GM12878 (cell line): ENCODE data around the gene KIR2DL3.
"Not testable (repeated sequence)": the region's sequence is repeated elsewhere in the genome, so short reads cannot be mapped to it uniquely, and the experiment has no call there.

Experiments
- BHLHE40 ChIP-seq, 2 experiments: fragments of 450-650 bp in 1 of 2; IDR thresholded peaks; 2 replicates each; pipeline ENCODE4 v1.6.1; 2011 to 2017; ENCODE audit warnings: low read depth in 2 of 2, borderline replicate concordance in 1 of 2, improper control_type of control experiment in 1 of 2, low read length in 1 of 2, mild to moderate bottlenecking in 1 of 2
- KAT2A ChIP-seq: conservative IDR thresholded peaks from 2 replicates; pipeline ENCODE4 v1.6.1; 2011; ENCODE audit warnings: low read depth, low read length; ENCODE audit not compliant: control insufficient read depth
- POLR2A ChIP-seq: IDR thresholded peaks from 2 replicates; pipeline ENCODE4 v1.6.1; 2011; ENCODE audit warnings: low read depth, mild to moderate bottlenecking, low read length
- POLR2AphosphoS5 ChIP-seq: IDR thresholded peaks from 2 replicates; pipeline ENCODE4 v1.6.1; 2011; ENCODE audit warnings: mild to moderate bottlenecking, low read length, inconsistent platforms
- PRDM15 ChIP-seq: fragments of 450-650 bp; formaldehyde crosslinking; IDR thresholded peaks from 2 replicates; pipeline ENCODE4 v1.4.0; 2020; ENCODE audit warnings: mild to moderate bottlenecking, moderate library complexity
- SIN3A ChIP-seq: IDR thresholded peaks from 2 replicates; pipeline ENCODE4 v1.6.1; 2012; ENCODE audit warnings: low read depth, low read length, improper control_type of control experiment
- TCF12 ChIP-seq: IDR thresholded peaks from 2 replicates; pipeline ENCODE4 v1.6.1; 2011; ENCODE audit warnings: low read depth, mild to moderate bottlenecking, low read length
- YY1 ChIP-seq: IDR thresholded peaks from 2 replicates; pipeline ENCODE4 v1.6.1; 2011; ENCODE audit warnings: low read depth, mild to moderate bottlenecking, low read length
- TF ChIP-seq, protein P1 (sequence below), 3 experiments: IDR thresholded peaks in 2 of 3; conservative IDR thresholded peaks in 1 of 3; 2 replicates each; pipeline ENCODE4 v1.5.1; 2011; ENCODE audit warnings: low read depth in 3 of 3, low read length in 3 of 3, mild to moderate bottlenecking in 3 of 3, control low read depth in 2 of 3, moderate library complexity in 2 of 3, inconsistent platforms in 1 of 3, mixed read lengths in 1 of 3; ENCODE audit not compliant: control insufficient read depth in 2 of 3, insufficient read depth in 1 of 3; ENCODE audit errors: extremely low read depth in 1 of 3
- TF ChIP-seq, protein P2 (sequence below): IDR thresholded peaks from 2 replicates; pipeline ENCODE4 v1.6.1; 2012; ENCODE audit warnings: low read length, inconsistent platforms

GRCh38 chr19:54764219-54764618, 25.9 kb downstream of the KIR2DL3 start:
- TF ChIP-seq, protein P1, sequence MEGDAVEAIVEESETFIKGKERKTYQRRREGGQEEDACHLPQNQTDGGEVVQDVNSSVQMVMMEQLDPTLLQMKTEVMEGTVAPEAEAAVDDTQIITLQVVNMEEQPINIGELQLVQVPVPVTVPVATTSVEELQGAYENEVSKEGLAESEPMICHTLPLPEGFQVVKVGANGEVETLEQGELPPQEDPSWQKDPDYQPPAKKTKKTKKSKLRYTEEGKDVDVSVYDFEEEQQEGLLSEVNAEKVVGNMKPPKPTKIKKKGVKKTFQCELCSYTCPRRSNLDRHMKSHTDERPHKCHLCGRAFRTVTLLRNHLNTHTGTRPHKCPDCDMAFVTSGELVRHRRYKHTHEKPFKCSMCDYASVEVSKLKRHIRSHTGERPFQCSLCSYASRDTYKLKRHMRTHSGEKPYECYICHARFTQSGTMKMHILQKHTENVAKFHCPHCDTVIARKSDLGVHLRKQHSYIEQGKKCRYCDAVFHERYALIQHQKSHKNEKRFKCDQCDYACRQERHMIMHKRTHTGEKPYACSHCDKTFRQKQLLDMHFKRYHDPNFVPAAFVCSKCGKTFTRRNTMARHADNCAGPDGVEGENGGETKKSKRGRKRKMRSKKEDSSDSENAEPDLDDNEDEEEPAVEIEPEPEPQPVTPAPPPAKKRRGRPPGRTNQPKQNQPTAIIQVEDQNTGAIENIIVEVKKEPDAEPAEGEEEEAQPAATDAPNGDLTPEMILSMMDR (IDR thresholded peaks at IDR 0.05 in 2 of 3, conservative IDR thresholded peaks at IDR 0.05 in 1 of 3; ENCODE audit: control insufficient read depth in 2 of 3, extremely low read depth in 1 of 3, insufficient read depth in 1 of 3, low read depth in 3 of 3, low read length in 3 of 3), result not testable (repeated sequence)
- TF ChIP-seq POLR2A; SIN3A; KAT2A; BHLHE40 (IDR thresholded peaks at IDR 0.05; ENCODE audit: borderline replicate concordance in 1 of 2, low read depth in 2 of 2, low read length in 1 of 2); YY1; POLR2AphosphoS5; PRDM15; TCF12: not testable (repeated sequence)
- TF ChIP-seq, protein P2, sequence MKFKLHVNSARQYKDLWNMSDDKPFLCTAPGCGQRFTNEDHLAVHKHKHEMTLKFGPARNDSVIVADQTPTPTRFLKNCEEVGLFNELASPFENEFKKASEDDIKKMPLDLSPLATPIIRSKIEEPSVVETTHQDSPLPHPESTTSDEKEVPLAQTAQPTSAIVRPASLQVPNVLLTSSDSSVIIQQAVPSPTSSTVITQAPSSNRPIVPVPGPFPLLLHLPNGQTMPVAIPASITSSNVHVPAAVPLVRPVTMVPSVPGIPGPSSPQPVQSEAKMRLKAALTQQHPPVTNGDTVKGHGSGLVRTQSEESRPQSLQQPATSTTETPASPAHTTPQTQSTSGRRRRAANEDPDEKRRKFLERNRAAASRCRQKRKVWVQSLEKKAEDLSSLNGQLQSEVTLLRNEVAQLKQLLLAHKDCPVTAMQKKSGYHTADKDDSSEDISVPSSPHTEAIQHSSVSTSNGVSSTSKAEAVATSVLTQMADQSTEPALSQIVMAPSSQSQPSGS, result not testable (repeated sequence)
